HEK293T (cell line): ENCODE data around the gene C19orf25.

ENCODE experiments used
- ARNT ChIP-seq: fragments of 450-650 bp; IDR thresholded peaks from 2 replicates; pipeline ENCODE4 v1.6.1; 2017; ENCODE audit warnings: mild to moderate bottlenecking
- BHLHE40 ChIP-seq: fragments of 450-650 bp; IDR thresholded peaks from 2 replicates; pipeline ENCODE4 v1.6.1; 2016; ENCODE audit warnings: mild to moderate bottlenecking, moderate library complexity, borderline replicate concordance
- CTBP1 ChIP-seq: fragments of 450-650 bp; IDR thresholded peaks from 2 replicates; pipeline ENCODE4 v1.6.1; 2016; ENCODE audit warnings: borderline replicate concordance
- ELF4 ChIP-seq: fragments of 450-650 bp; IDR thresholded peaks from 2 replicates; pipeline ENCODE4 v1.6.1; 2017; ENCODE audit warnings: antibody characterized with exemption
- FOXA1 ChIP-seq: fragments of 450-650 bp; IDR thresholded peaks from 2 replicates; pipeline ENCODE4 v1.6.1; 2016; ENCODE audit warnings: mild to moderate bottlenecking
- FOXK2 ChIP-seq: fragments of 450-650 bp; IDR thresholded peaks from 2 replicates; pipeline ENCODE4 v1.6.1; 2016; ENCODE audit warnings: mild to moderate bottlenecking
- L3MBTL2 ChIP-seq: fragments of 450-650 bp; conservative IDR thresholded peaks from 2 replicates; pipeline ENCODE4 v1.6.1; 2016; ENCODE audit warnings: mild to moderate bottlenecking
- LEF1 ChIP-seq: fragments of 450-650 bp; IDR thresholded peaks from 2 replicates; pipeline ENCODE4 v1.6.1; 2017; ENCODE audit warnings: mild to moderate bottlenecking, borderline replicate concordance
- SP1 ChIP-seq: fragments of 450-650 bp; IDR thresholded peaks from 2 replicates; pipeline ENCODE4 v1.6.1; 2017
- SUZ12 ChIP-seq: fragments of 450-650 bp; IDR thresholded peaks from 2 replicates; pipeline ENCODE4 v1.6.1; 2016; ENCODE audit warnings: mild to moderate bottlenecking
- TARDBP ChIP-seq: fragments of 450-650 bp; IDR thresholded peaks from 2 replicates; pipeline ENCODE4 v1.6.1; 2016
- ZNF384 ChIP-seq: fragments of 450-650 bp; IDR thresholded peaks from 2 replicates; pipeline ENCODE4 v1.6.1; 2016

DNA sequence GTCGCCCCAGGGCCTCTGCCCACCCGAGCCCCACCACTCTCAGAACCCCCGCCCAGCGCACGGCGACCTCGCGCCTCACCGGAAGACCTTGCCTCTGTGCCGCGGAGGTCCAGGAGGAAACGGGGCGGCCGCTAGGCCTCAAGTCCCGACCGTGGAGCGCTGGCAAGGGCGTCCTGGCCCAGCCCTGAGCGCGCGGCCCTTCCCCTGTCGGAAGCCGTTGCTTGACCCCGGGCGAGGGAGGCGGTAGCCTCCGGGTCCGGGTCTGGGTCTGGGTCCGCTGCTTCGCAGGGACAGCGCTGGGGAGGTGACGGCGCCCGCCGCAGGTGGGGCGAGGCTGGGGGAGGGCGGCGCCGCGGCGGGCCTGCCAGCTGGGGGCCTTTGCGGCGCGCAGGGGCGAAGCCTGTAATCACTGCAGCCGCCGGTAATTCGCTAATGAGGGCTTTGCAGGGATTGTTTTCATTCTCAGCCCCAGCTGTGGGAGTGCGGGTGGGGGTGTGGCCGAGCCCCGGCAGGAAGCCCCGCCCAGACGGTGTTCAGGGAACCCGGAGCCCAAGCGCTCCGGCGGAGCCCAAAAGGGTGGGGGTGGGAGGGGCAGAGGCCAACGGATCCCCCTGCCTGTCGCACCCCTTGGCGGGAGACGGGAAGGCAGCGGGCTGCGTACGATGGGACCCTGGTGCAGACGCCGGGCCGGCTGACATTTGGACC is 8.6 kb downstream of the C19orf25 start:
- no peak for TF ChIP-seq SUZ12
- TF ChIP-seq ARNT: no peak
- no peak for TF ChIP-seq ELF4
- TF ChIP-seq SP1: no peak
- TF ChIP-seq FOXA1: no peak
- TF ChIP-seq FOXK2: no peak
- TF ChIP-seq TARDBP: no peak
- TF ChIP-seq ZNF384: no peak
- no peak for TF ChIP-seq CTBP1
- TF ChIP-seq LEF1: no peak
- no peak for TF ChIP-seq L3MBTL2
- no peak for TF ChIP-seq BHLHE40
